HEK293 (cell line): ENCODE data around the gene PPP1R1A.

ENCODE experiments used
- CTCF ChIA-PET: fragments of 350-600 bp; formaldehyde crosslinking; extraction: SDS; loops from one replicate; lab custom pipeline; 2021; ENCODE audit warnings: antibody characterized with exemption; lab: Yijun Ruan, JAX
- POLR2A ChIA-PET: fragments of 300-600 bp; formaldehyde crosslinking; extraction: SDS; loops from one replicate; lab custom pipeline; 2020; ENCODE audit warnings: antibody characterized with exemption, inconsistent platforms; lab: Yijun Ruan, JAX
- H3K27ac ChIP-seq: fragments of 200-500 bp; sonication (Bioruptor generic); 2 replicates; pipeline ENCODE4 v1.5.1; 2014; ENCODE audit warnings: low read depth, low read length, control low read depth, inconsistent platforms; ENCODE audit errors: extremely low read depth
- H3K36me3 ChIP-seq, 2 experiments: fragments of 200-500 bp in 1 of 2; sonication (Bioruptor generic) in 1 of 2; 1 replicate in 1 of 2; 2 replicates in 1 of 2; pipeline ENCODE4 v1.5.1; 2014 to 2017; ENCODE audit warnings: inconsistent platforms in 2 of 2, low read length in 2 of 2; ENCODE audit not compliant: control insufficient read depth in 2 of 2, insufficient read depth in 1 of 2
- H3K4me1 ChIP-seq: fragments of 200-500 bp; sonication (Bioruptor generic); 2 replicates; pipeline ENCODE4 v1.5.1; 2014; ENCODE audit warnings: mild to moderate bottlenecking, low read length, inconsistent platforms; ENCODE audit not compliant: control insufficient read depth, insufficient read depth
- H3K4me3 ChIP-seq: 2 replicates; pipeline ENCODE4 v1.5.1; 2011; ENCODE audit warnings: low read depth, mild to moderate bottlenecking, control low read depth, low read length, moderate library complexity
- H3K9me3 ChIP-seq: fragments of 200-500 bp; sonication (Bioruptor generic); 2 replicates; pipeline ENCODE4 v1.5.1; 2014; ENCODE audit warnings: low read depth, low read length, inconsistent platforms; ENCODE audit not compliant: control insufficient read depth, insufficient read depth
- ATF2 ChIP-seq: fragments of 450-650 bp; formaldehyde crosslinking; IDR thresholded peaks from 2 replicates; pipeline ENCODE4 v1.5.1; 2016; ENCODE audit warnings: missing biosample characterization, missing genetic modification characterization, low read depth
- KLF1 ChIP-seq: fragments of 450-650 bp; formaldehyde crosslinking; IDR thresholded peaks from 2 replicates; pipeline ENCODE4 v1.5.1; 2016; ENCODE audit warnings: missing biosample characterization, missing genetic modification characterization
- OSR2 ChIP-seq: fragments of 450-650 bp; formaldehyde crosslinking; IDR thresholded peaks from 2 replicates; pipeline ENCODE4 v1.5.1; 2016; ENCODE audit warnings: missing biosample characterization, missing genetic modification characterization
- PRDM10 ChIP-seq: fragments of 450-650 bp; formaldehyde crosslinking; IDR thresholded peaks from 2 replicates; pipeline ENCODE4 v1.5.1; 2016; ENCODE audit warnings: missing biosample characterization, missing genetic modification characterization
- SCRT1 ChIP-seq: fragments of 450-650 bp; formaldehyde crosslinking; IDR thresholded peaks from 2 replicates; pipeline ENCODE4 v1.5.1; 2016; ENCODE audit warnings: missing biosample characterization, missing genetic modification characterization, borderline replicate concordance
- SP2 ChIP-seq: fragments of 450-650 bp; formaldehyde crosslinking; IDR thresholded peaks from 2 replicates; pipeline ENCODE4 v1.5.1; 2016; ENCODE audit warnings: missing biosample characterization, missing genetic modification characterization
- WT1 ChIP-seq: fragments of 450-650 bp; formaldehyde crosslinking; IDR thresholded peaks from 2 replicates; pipeline ENCODE4 v1.5.1; 2016; ENCODE audit warnings: missing biosample characterization, missing genetic modification characterization
- ZBTB21 ChIP-seq: fragments of 450-650 bp; formaldehyde crosslinking; IDR thresholded peaks from 2 replicates; pipeline ENCODE4 v1.5.1; 2017; ENCODE audit warnings: missing biosample characterization, missing genetic modification characterization
- ZFP37 ChIP-seq: fragments of 450-650 bp; formaldehyde crosslinking; IDR thresholded peaks from 2 replicates; pipeline ENCODE4 v1.5.1; 2016; ENCODE audit warnings: missing biosample characterization, missing genetic modification characterization
- ZNF121 ChIP-seq: fragments of 450-650 bp; formaldehyde crosslinking; IDR thresholded peaks from 2 replicates; pipeline ENCODE4 v1.5.1; 2016; ENCODE audit warnings: missing biosample characterization, missing genetic modification characterization
- ZNF16 ChIP-seq: fragments of 450-650 bp; formaldehyde crosslinking; IDR thresholded peaks from 2 replicates; pipeline ENCODE4 v1.5.1; 2016; ENCODE audit warnings: low read depth, missing biosample characterization, missing genetic modification characterization
- ZNF24 ChIP-seq: fragments of 450-650 bp; formaldehyde crosslinking; IDR thresholded peaks from 2 replicates; pipeline ENCODE4 v1.5.1; 2016; ENCODE audit warnings: missing biosample characterization, missing genetic modification characterization
- ZNF335 ChIP-seq: fragments of 450-650 bp; formaldehyde crosslinking; conservative IDR thresholded peaks from 2 replicates; pipeline ENCODE4 v1.5.1; 2016; ENCODE audit warnings: missing biosample characterization, missing genetic modification characterization
- ZNF341 ChIP-seq: fragments of 450-650 bp; formaldehyde crosslinking; IDR thresholded peaks from 2 replicates; pipeline ENCODE4; 2016; ENCODE audit warnings: low read depth, missing biosample characterization, missing genetic modification characterization
- ZNF585B ChIP-seq: fragments of 450-650 bp; formaldehyde crosslinking; IDR thresholded peaks from 2 replicates; pipeline ENCODE4 v1.5.1; 2016; ENCODE audit warnings: missing biosample characterization, missing genetic modification characterization
- ZNF600 ChIP-seq: fragments of 450-650 bp; formaldehyde crosslinking; IDR thresholded peaks from 2 replicates; pipeline ENCODE4 v1.5.1; 2016; ENCODE audit warnings: missing biosample characterization, missing genetic modification characterization
- ZNF629 ChIP-seq: fragments of 450-650 bp; formaldehyde crosslinking; IDR thresholded peaks from 2 replicates; pipeline ENCODE4 v1.5.1; 2017; ENCODE audit warnings: missing biosample characterization, missing genetic modification characterization
- ZNF76 ChIP-seq: fragments of 450-650 bp; formaldehyde crosslinking; IDR thresholded peaks from 2 replicates; pipeline ENCODE4; 2016; ENCODE audit warnings: low read depth, missing biosample characterization, missing genetic modification characterization, borderline replicate concordance
- ZNF837 ChIP-seq: fragments of 450-650 bp; formaldehyde crosslinking; IDR thresholded peaks from 2 replicates; pipeline ENCODE4 v1.5.1; 2016; ENCODE audit warnings: missing biosample characterization, missing genetic modification characterization
- ZNF843 ChIP-seq: fragments of 450-650 bp; formaldehyde crosslinking; IDR thresholded peaks from 2 replicates; pipeline ENCODE4 v1.5.1; 2016; ENCODE audit warnings: missing biosample characterization, missing genetic modification characterization
- ZSCAN4 ChIP-seq: fragments of 450-650 bp; formaldehyde crosslinking; IDR thresholded peaks from 2 replicates; pipeline ENCODE4 v1.5.1; 2017; ENCODE audit warnings: missing biosample characterization, missing genetic modification characterization
- TF ChIP-seq, protein P1 (sequence below): fragments of 450-650 bp; formaldehyde crosslinking; IDR thresholded peaks from 2 replicates; pipeline ENCODE4 v1.5.1; 2016; ENCODE audit warnings: missing biosample characterization, missing genetic modification characterization, borderline replicate concordance
- TF ChIP-seq, protein P2 (sequence below): fragments of 450-650 bp; formaldehyde crosslinking; IDR thresholded peaks from 2 replicates; pipeline ENCODE4 v1.5.1; 2017; ENCODE audit warnings: missing biosample characterization, missing genetic modification characterization

Gene PPP1R1A

GRCh38 chr12:54555670-54556257 lies 32.7 kb downstream of the PPP1R1A start (continued):
- no peak for TF ChIP-seq ZNF76 (tag by site-specific recombination)
- 0 out of 2 replicates have a peak, but pooled peaks have one; percentile 41 for TF ChIP-seq OSR2 (tag by site-specific recombination)
- peak; percentile 69; the same call in 1 of the 2 replicates for TF ChIP-seq ZNF629
- 0 out of 2 replicates have a peak, but pooled peaks have one; percentile 16 for TF ChIP-seq KLF1 (tag by site-specific recombination)
- TF ChIP-seq SP2 (tag by site-specific recombination) = peak; percentile 41
- peak; percentile 31; the same call in 1 of the 2 replicates for TF ChIP-seq ZNF24 (tag by site-specific recombination)
- peak; percentile 20; the same call in 1 of the 2 replicates for TF ChIP-seq ZNF843
- TF ChIP-seq ZNF600 (tag by site-specific recombination) = peak; percentile 35; the same call in 1 of the 2 replicates
- 0 out of 2 replicates have a peak, but pooled peaks have one; percentile 28 for TF ChIP-seq ZNF335 (tag by site-specific recombination)
- 0 out of 2 replicates have a peak, but pooled peaks have one; percentile 15 for TF ChIP-seq PRDM10 (tag by site-specific recombination)
- TF ChIP-seq, protein P1, sequence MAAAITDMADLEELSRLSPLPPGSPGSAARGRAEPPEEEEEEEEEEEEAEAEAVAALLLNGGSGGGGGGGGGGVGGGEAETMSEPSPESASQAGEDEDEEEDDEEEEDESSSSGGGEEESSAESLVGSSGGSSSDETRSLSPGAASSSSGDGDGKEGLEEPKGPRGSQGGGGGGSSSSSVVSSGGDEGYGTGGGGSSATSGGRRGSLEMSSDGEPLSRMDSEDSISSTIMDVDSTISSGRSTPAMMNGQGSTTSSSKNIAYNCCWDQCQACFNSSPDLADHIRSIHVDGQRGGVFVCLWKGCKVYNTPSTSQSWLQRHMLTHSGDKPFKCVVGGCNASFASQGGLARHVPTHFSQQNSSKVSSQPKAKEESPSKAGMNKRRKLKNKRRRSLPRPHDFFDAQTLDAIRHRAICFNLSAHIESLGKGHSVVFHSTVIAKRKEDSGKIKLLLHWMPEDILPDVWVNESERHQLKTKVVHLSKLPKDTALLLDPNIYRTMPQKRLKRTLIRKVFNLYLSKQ (tag by site-specific recombination) = no peak
- peak; percentile 95 for TF ChIP-seq ZNF341 (tag by site-specific recombination)
- TF ChIP-seq WT1 (tag by site-specific recombination) = 0 out of 2 replicates have a peak, but pooled peaks have one; percentile 48
- TF ChIP-seq ZBTB21 = 0 out of 2 replicates have a peak, but pooled peaks have one; percentile 10
- TF ChIP-seq ZFP37 (tag by site-specific recombination) = no peak
- TF ChIP-seq ATF2 (tag by site-specific recombination) = peak; percentile 32
- no peak for TF ChIP-seq ZNF16 (tag by site-specific recombination)

DNA sequence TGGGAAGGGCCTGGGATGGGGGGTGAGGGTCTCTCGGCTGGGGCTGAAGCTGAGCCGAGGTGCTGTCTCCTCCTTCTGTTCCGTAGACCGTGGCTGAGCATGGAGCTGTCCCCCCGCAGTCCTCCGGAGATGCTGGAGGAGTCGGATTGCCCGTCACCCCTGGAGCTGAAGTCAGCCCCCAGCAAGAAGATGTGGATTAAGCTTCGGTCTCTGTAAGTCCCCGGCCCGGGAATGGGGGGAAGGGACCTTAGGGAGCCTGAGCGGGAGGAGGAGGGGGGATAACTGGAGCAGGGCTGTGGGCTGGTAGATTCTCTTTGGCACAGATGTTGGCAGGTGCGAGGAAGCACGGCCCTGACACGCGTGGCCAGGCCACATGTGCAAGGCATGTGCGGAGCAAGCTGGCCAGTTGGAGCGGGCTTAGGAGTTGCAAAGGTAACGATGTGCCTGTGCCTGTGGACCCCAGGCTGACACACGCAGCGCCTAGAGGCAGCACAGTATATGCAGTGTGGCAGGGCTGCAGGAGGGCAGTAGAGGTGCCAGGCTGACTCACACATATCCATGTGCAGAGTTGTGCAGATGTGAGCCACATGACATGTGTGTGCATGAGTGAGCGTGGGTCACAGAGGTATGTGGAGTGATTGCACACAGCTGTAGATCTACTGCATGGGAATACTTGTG lies 38.5 kb downstream of the PPP1R1A start:
- CTCF ChIA-PET = interaction anchor here (0.6 to 5.2 kb wide), 12 partner anchors 8 to 109 kb away, joined by 3 to 33 read pairs (median 4); no protein-coding TSS in a partner anchor
- POLR2A ChIA-PET = interaction anchor here (0.5 to 1.2 kb wide), 4 partner anchors 14 to 1767 kb away, joined by 3 to 4 read pairs (median 3); no protein-coding TSS in a partner anchor
- H3K36me3 ChIP-seq = no peaks in the 10 kb centered on the region
- TF ChIP-seq ZNF600 (tag by site-specific recombination) (no peak), ZNF335 (tag by site-specific recombination) (peak; percentile 82), ZNF585B (tag by site-specific recombination) (no peak), ZNF837 (tag by site-specific recombination) (no peak), SCRT1 (tag by site-specific recombination) (0 out of 2 replicates have a peak, but pooled peaks have one; percentile 12), ZNF121 (tag by site-specific recombination) (no peak), ZSCAN4 (no peak)
- TF ChIP-seq, protein P2, sequence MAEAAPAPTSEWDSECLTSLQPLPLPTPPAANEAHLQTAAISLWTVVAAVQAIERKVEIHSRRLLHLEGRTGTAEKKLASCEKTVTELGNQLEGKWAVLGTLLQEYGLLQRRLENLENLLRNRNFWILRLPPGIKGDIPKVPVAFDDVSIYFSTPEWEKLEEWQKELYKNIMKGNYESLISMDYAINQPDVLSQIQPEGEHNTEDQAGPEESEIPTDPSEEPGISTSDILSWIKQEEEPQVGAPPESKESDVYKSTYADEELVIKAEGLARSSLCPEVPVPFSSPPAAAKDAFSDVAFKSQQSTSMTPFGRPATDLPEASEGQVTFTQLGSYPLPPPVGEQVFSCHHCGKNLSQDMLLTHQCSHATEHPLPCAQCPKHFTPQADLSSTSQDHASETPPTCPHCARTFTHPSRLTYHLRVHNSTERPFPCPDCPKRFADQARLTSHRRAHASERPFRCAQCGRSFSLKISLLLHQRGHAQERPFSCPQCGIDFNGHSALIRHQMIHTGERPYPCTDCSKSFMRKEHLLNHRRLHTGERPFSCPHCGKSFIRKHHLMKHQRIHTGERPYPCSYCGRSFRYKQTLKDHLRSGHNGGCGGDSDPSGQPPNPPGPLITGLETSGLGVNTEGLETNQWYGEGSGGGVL (tag by site-specific recombination) = no peak

More for the DNA sequence above, 38.5 kb downstream of the PPP1R1A start:
- H3K4me1 ChIP-seq = 0 out of 2 replicates have a peak, but pooled peaks cover 3% of the 10 kb centered on the region
- peak overlapping the region; percentile 59 for H3K4me3 ChIP-seq
- peak overlapping the region; percentile 30; the same call in 1 of the 2 replicates for H3K27ac ChIP-seq
- H3K9me3 ChIP-seq = no peaks in the 10 kb centered on the region
